ENCODE results near the gene ABI3BP.

Gene ABI3BP

GRCh38 chr3:100850701-100851100 lies 142.5 kb downstream of the ABI3BP start:
- Histone ChIP-seq H3K36me3 (no peaks in the 10 kb centered on the region), H3K27ac (no peak overlapping the region), H3K27me3 (no peaks in the 10 kb centered on the region), H3K9me3 (no peaks in the 10 kb centered on the region), H3K4me1 (ENCODE audit: control insufficient read depth in 1 of 2, insufficient read depth in 1 of 2, low read depth in 1 of 2, low read length in 1 of 2) (no peaks in the 10 kb centered on the region), H3K4me3 (ENCODE audit: low read depth in 1 of 2, low read length in 1 of 2) (no peak overlapping the region)
- TF ChIP-seq CTCF (IDR thresholded peaks at IDR 0.05) = no peak

- Histone ChIP-seq H3K27ac (no peak overlapping the region), H3K9me3 (no peaks in the 10 kb centered on the region), H3K4me1 (ENCODE audit: control insufficient read depth in 1 of 2, insufficient read depth in 1 of 2, low read depth in 1 of 2, low read length in 1 of 2) (no peaks in the 10 kb centered on the region), H3K36me3 (no peaks in the 10 kb centered on the region), H3K4me3 (ENCODE audit: low read depth in 1 of 2, low read length in 1 of 2) (no peak overlapping the region), H3K27me3 (no peaks in the 10 kb centered on the region)
- no peak for TF ChIP-seq CTCF (IDR thresholded peaks at IDR 0.05)
Measured at GRCh38 chr3:100850156-100850555, 143.1 kb downstream of the ABI3BP start.

GRCh38 chr3:100844063-100844936 lies 148.9 kb downstream of the ABI3BP start:
- no peaks in the 10 kb centered on the region for H3K9me3 ChIP-seq
- no peaks in the 10 kb centered on the region for H3K4me1 ChIP-seq (ENCODE audit: control insufficient read depth in 1 of 2, insufficient read depth in 1 of 2, low read depth in 1 of 2, low read length in 1 of 2)
- no peaks in the 10 kb centered on the region for H3K36me3 ChIP-seq
- peaks cover under 1% of the 10 kb centered on the region for H3K27me3 ChIP-seq
- H3K27ac ChIP-seq = no peak overlapping the region
- H3K4me3 ChIP-seq (ENCODE audit: low read depth in 1 of 2, low read length in 1 of 2) = no peak overlapping the region
- TF ChIP-seq CTCF (IDR thresholded peaks at IDR 0.05) = no peak

- Histone ChIP-seq H3K4me1 (ENCODE audit: control insufficient read depth in 1 of 2, insufficient read depth in 1 of 2, low read depth in 1 of 2, low read length in 1 of 2) (no peaks in the 10 kb centered on the region), H3K9me3 (no peaks in the 10 kb centered on the region), H3K36me3 (no peaks in the 10 kb centered on the region), H3K27me3 (peaks cover 13% of the 10 kb centered on the region), H3K27ac (no peak overlapping the region), H3K4me3 (ENCODE audit: low read depth in 1 of 2, low read length in 1 of 2) (no peak overlapping the region)
- no peak for TF ChIP-seq CTCF (IDR thresholded peaks at IDR 0.05)
Measured at GRCh38 chr3:100838157-100838556, 155.1 kb downstream of the ABI3BP start.

- H3K36me3 ChIP-seq = no peaks in the 10 kb centered on the region
- TF ChIP-seq CTCF (IDR thresholded peaks at IDR 0.05) = no peak
- no peak overlapping the region for H3K27ac ChIP-seq
- H3K9me3 ChIP-seq = no peaks in the 10 kb centered on the region
- no peak overlapping the region for H3K4me3 ChIP-seq (ENCODE audit: low read depth in 1 of 2, low read length in 1 of 2)
- H3K27me3 ChIP-seq = peaks cover 13% of the 10 kb centered on the region
- H3K4me1 ChIP-seq (ENCODE audit: control insufficient read depth in 1 of 2, insufficient read depth in 1 of 2, low read depth in 1 of 2, low read length in 1 of 2) = no peaks in the 10 kb centered on the region
Measured at GRCh38 chr3:100836661-100837060, 156.6 kb downstream of the ABI3BP start.

All from neutrophil (primary cell).